GM18507 (cell line): ENCODE results near the gene ANKRD10.
"Not testable (repeated sequence)": the region's sequence is repeated elsewhere in the genome, so short reads cannot be mapped to it uniquely, and the experiment has no call there.

Experiments used
- DNase-seq: peaks from one replicate; pipeline ENCODE4 v3.0.0; 2011; ENCODE audit warnings: low read depth; ENCODE audit not compliant: insufficient read length; ENCODE audit errors: extremely low spot score
- FAIRE-seq: peaks from 2 replicates; lab custom pipeline; 2011; peaks lifted over from hg19 to GRCh38; lab: Jason Lieb, UNC

ANKRD10 gene

DNA sequence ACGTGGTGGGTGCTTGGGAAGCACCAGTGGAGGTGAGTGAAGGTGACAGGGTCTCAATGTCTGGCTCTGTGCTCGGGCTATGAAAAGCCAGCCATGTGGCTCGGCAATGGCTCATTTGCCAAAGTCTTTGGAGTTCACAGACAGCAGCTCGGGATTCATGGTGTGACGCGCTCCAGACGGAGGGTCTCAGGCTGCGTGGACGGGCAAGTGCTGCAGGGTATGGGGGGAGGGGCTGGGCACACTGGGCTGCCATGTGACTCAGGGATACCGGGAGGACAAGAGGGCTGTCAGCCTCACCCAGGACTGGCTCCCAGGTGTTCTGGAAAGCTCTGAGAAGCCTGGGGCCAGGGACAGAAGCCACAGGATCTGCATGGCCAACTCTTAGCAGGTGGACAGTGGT lies 32.5 kb upstream of the ANKRD10 start:
- not testable (repeated sequence) for DNase-seq, FAIRE-seq

DNA sequence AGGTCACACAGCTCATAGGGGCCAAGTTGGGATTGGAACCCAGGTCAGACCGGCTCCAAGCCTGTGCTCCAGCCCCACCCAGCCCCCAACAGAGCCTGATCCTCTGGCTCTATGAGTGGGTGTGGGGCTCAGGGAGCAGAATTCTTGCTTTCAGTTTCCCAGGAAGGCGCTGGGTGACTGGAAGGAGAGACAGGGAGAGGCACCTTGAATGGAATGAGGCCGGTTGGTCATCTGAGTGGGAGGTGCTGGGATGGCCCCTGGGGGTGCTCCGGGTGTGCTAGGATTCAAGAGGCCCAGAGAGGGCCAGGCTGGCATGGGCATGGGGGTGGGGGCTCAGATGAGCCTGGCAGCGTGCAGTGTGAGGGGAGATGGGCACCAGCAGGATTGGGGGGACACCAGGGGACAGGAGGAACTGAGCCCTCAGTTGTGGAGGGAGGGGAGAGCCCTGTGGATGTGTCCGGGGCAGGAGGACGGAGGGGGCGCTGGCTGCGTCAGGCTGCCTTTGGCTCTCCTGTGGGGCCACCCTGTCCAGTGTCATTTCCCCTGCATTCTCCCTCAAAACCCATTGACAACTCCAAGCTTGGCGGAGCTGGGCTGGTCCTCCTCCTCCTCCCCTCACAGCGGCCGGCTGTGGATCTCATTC lies 31.2 kb upstream of the ANKRD10 start:
- FAIRE-seq, result no peak
- DNase-seq, result no peak

- no peak for DNase-seq
Measured at GRCh38 chr13:110944968-110945927, 30.4 kb upstream of the ANKRD10 start.

GRCh38 chr13:110944121-110944967 lies 29.5 kb upstream of the ANKRD10 start:
- no peak for DNase-seq

More at GRCh38 chr13:110944968-110945927, 30.4 kb upstream of the ANKRD10 start:
- no peak for FAIRE-seq

DNA sequence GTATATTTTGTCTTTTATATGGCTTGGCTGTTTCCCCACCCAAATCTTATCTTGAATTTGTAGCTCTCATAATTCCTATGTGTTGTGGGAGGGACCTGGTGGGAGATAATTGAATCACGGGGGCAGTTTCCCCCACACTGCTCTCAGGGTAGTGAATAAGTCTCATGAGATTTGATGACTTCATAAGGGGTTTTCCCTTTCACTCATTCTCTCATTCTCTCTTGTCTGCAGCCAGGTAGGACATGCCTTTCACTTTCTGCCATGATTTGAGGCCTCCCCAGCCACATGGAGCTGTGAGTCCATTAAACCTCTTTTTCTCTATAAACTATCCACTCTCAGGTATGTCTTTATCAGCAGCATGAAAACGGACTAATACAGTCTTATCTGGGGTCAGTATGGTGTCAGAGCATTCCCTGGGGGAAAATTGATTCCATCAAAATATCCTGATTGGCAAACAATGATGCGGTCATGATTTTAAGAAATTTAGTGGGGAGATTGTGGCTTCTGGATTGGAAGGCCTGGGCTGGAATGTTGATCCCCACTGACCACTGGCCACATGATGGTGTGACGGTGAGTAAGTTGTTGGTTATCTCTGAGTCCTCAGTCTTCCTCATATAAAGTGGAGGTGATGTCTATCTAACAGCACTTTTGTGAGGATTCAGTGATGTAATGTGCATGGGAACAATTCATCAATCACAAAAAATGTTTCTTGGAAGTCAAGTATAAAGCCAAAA lies 27.5 kb upstream of the ANKRD10 start:
- FAIRE-seq (peak; percentile 67), DNase-seq (no peak)

More at GRCh38 chr13:110944121-110944967, 29.5 kb upstream of the ANKRD10 start:
- peak; percentile 50 for FAIRE-seq

- FAIRE-seq, result no peak
Measured at GRCh38 chr13:110938662-110939421, 24.0 kb upstream of the ANKRD10 start.

GRCh38 chr13:110937511-110938285 lies 22.8 kb upstream of the ANKRD10 start:
- DNase-seq, result no peak

More at GRCh38 chr13:110938662-110939421, 24.0 kb upstream of the ANKRD10 start:
- no peak for DNase-seq

GRCh38 chr13:110936519-110936918 lies 21.6 kb upstream of the ANKRD10 start:
- no peak for DNase-seq
- no peak for FAIRE-seq

More at GRCh38 chr13:110937511-110938285, 22.8 kb upstream of the ANKRD10 start:
- FAIRE-seq, result no peak

- FAIRE-seq (no peak), DNase-seq (no peak)
Measured at GRCh38 chr13:110932588-110932987, 17.7 kb upstream of the ANKRD10 start.

DNA sequence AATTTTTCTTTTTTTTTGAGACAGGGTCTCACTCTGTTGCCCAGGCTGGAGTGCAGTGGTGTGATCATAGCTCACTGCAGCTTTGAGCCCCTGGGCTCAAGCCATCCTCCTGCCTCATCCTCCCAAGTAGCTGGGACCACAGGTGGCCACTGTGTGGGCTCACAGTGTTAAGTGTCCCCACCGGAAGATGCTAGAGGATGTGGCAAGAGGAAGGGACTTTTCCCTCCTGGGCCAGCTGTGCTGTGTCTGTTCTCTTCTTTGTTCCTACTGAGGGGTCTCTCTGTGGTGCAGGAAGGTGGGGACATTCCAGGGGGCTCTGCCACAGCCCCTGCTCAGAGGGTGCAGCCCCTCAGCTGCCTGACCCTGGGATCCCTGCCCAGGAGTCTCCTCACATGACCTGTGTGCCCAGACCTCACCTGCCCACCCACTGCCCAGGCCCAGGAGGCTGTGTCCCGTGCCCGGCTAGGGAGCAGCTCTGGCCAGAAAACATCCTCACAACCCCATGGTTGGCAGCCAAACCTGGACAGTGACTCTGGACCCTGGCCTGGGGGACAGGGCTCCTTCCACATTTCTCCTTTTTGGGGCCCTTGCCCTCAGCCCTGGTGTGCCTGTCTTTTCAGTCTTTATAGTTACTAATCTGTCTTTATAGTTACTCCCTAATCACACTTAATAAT lies 14.4 kb upstream of the ANKRD10 start:
- DNase-seq, result no peak
- no peak for FAIRE-seq

GRCh38 chr13:110925023-110925612 lies 10.2 kb upstream of the ANKRD10 start:
- no peak for FAIRE-seq
- no peak for DNase-seq

- DNase-seq, result no peak
- FAIRE-seq, result no peak
Measured at GRCh38 chr13:110924639-110924934, 9.7 kb upstream of the ANKRD10 start.

DNA sequence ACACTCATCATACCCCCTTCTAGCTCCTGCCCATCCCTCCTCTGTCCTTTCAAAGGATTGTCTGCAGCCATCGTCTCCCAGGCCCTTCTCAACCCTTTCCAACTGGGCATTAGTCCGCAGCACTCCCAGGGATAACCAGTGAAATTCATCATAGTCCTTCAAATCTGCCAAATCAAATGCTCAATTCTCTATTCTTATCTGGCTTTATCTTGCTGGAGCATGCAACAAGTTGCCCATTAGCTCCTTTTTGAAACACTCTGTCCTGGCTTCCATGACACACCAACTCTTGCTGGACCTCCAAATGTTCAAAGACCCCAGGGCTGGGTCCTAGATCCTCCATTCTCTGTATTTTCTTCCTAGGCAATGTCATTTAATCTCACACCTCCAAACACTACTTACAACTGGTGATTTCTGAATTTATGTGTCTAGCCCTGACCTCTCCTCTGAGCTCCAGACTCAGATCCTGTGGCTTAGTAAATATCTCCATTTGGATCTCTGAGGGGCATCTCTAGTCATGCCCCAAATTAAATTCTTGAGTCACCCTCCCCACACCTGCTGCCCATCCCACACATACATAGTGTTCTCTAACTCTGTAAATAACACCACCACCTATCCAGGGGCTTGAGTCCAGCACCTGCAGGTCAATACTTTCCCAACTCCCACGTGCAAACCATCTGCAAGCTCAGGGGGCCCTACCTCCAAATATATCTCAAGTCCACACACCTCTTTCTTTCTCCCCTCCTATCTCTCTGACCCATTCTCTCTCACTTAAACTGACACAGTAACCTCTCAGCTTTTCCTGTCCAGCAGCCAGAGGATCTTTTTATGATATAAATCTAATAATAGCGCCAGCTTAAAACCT lies 9.1 kb upstream of the ANKRD10 start:
- FAIRE-seq (no peak), DNase-seq (no peak)

DNA sequence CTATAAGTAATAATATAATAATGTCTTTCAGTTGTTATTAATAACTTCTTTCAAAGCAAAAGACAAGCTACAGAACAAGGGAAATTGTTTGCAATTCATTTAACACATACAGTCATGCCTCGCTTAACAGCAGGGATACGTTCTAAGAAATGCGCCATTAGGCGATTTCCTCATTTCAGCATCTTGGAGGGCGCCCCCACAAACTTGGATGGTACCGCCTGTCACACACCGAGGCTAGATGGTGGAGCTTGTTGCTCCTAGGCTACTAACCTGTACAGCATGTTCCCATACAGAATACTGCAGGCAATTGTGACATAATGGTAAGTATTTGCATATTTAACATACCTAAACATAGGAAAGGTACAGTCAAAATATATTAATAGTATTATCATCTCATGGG lies 8.2 kb upstream of the ANKRD10 start:
- no peak for DNase-seq

GRCh38 chr13:110922506-110922905 lies 7.6 kb upstream of the ANKRD10 start:
- no peak for FAIRE-seq
- no peak for DNase-seq

More for the DNA sequence above, 8.2 kb upstream of the ANKRD10 start:
- no peak for FAIRE-seq

DNA sequence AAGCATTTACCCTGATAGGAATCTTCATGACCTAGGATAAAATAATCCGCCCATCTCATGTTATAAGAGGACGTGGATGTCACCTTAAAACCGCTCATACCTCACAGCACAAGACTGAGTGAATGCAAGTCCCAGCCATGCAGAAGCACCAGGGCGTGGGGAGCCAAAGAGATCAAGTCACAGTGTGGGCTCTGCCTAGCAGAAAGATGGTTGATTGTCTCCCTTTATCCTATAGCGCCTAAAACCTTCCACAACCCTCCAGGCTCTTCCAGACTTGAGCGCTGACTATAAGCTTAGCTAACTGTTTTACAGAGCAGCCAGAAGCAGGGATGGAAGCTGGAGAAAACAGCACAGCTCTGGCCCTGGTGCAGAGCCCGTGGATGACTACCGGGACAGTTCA lies 6.8 kb upstream of the ANKRD10 start:
- DNase-seq, result no peak
- no peak for FAIRE-seq
